ENCODE results near the gene P3H1. TPM values are rescaled to one million over a fixed set of nuclear protein-coding genes. Genes with fewer than 3 reads are reported as not detected.

The P3H1 gene
- total RNA-seq, 2 donors from 2014 or later, result 21.0 to 52.1 TPM

DNA sequence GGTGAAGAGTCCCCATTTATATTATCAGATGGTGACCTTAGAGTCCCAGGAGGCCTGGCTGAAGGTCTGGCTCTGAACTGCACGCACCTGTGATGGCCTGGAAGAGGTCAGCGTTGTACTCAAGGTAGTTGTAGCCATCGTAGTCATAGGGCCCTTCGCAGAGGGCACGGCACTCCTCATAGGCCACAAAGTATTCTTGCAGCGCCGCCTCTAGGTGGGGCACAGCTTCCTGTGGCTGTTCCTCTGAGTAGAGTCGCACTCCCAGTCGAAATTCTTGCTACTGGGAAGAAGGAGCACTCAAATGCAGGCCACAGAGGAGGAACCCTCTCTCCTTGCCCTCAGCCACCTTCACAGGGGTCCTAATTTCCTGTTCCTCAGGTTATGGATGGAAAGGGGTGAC, 7.7 kb downstream of the P3H1 start:
- Histone ChIP-seq H3K27ac (no peak overlapping the region), H3K36me3 (no peaks in the 10 kb centered on the region), H3K9me3 (no peaks in the 10 kb centered on the region), H3K27me3 (replicated peaks; ENCODE audit: insufficient read depth) (no peaks in the 10 kb centered on the region), H3K4me3 (no peak overlapping the region), H3K4me1 (replicated peaks) (no peaks in the 10 kb centered on the region)
- no peak for DNase-seq (ENCODE audit: low spot score)
- WGBS, result 73% methylated on average over 9 of the region's 9 CpGs
- TF ChIP-seq POLR2AphosphoS5 (IDR thresholded peaks at IDR 0.05) (no peak), POLR2A (IDR thresholded peaks at IDR 0.05) (no peak)
- TF ChIP-seq, protein P1, sequence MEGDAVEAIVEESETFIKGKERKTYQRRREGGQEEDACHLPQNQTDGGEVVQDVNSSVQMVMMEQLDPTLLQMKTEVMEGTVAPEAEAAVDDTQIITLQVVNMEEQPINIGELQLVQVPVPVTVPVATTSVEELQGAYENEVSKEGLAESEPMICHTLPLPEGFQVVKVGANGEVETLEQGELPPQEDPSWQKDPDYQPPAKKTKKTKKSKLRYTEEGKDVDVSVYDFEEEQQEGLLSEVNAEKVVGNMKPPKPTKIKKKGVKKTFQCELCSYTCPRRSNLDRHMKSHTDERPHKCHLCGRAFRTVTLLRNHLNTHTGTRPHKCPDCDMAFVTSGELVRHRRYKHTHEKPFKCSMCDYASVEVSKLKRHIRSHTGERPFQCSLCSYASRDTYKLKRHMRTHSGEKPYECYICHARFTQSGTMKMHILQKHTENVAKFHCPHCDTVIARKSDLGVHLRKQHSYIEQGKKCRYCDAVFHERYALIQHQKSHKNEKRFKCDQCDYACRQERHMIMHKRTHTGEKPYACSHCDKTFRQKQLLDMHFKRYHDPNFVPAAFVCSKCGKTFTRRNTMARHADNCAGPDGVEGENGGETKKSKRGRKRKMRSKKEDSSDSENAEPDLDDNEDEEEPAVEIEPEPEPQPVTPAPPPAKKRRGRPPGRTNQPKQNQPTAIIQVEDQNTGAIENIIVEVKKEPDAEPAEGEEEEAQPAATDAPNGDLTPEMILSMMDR (IDR thresholded peaks at IDR 0.05), result no peak
- intact Hi-C loops (cut with DNase I), result no loop called here

DNA sequence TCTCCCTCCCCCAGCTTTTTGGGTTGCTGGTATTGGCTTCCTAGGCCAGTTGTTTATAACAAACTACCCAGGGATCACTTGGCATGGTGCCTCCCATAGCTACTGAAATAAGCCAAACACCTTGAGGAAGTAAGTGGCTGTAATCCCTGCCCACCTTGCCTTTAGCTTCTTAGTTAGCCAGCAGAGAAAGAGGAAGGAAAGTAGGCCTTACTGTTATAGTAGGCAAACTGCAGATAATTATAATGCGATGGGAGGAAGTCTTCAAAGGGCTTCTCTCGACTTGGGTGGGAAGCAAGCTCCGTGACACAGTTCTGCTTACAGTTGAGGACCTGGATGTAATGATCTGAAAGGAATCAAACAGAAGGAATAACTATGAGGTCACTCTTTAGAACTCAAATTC, 8.2 kb downstream of the P3H1 start:
- no peaks in the 10 kb centered on the region for H3K36me3 ChIP-seq
- no peak for DNase-seq (ENCODE audit: low spot score)
- no peak overlapping the region for H3K4me3 ChIP-seq
- H3K27me3 ChIP-seq (replicated peaks; ENCODE audit: insufficient read depth), result no peaks in the 10 kb centered on the region
- TF ChIP-seq POLR2A (IDR thresholded peaks at IDR 0.05) (no peak), POLR2AphosphoS5 (IDR thresholded peaks at IDR 0.05) (no peak)
- TF ChIP-seq, protein P1 (IDR thresholded peaks at IDR 0.05), result no peak
- intact Hi-C loops (cut with DNase I), result no loop called here
- H3K9me3 ChIP-seq, result no peaks in the 10 kb centered on the region
- WGBS, result 81% methylated on average over 3 of the region's 3 CpGs
- no peaks in the 10 kb centered on the region for H3K4me1 ChIP-seq (replicated peaks)
- no peak overlapping the region for H3K27ac ChIP-seq

DNA sequence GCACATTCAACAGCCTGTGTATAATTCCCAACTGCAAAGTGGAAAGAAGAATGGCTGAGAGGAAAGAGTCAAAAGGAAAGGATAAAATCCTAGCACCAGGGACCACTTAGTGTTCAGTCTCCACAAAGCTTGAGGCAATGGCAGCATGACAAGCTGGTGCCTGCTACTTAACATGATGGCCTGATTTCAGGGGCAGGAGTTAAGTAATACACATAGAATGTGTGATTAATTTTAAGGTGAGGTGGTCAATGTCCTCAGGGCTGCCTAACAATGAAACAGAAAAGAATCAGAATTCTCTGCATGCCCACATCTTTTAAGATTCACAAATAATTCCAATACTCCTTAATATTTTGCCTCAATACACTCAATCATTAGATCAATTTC, 8.9 kb downstream of the P3H1 start:
- DNase-seq (ENCODE audit: low spot score), result no peak
- Histone ChIP-seq H3K9me3 (no peaks in the 10 kb centered on the region), H3K27me3 (replicated peaks; ENCODE audit: insufficient read depth) (no peaks in the 10 kb centered on the region), H3K27ac (no peak overlapping the region), H3K4me1 (replicated peaks) (no peaks in the 10 kb centered on the region), H3K4me3 (no peak overlapping the region), H3K36me3 (no peaks in the 10 kb centered on the region)
- TF ChIP-seq, protein P1 (IDR thresholded peaks at IDR 0.05), result no peak
- no peak for TF ChIP-seq POLR2AphosphoS5 (IDR thresholded peaks at IDR 0.05)
- TF ChIP-seq POLR2A (IDR thresholded peaks at IDR 0.05), result no peak
- intact Hi-C loops (cut with DNase I), result no loop called here

DNA sequence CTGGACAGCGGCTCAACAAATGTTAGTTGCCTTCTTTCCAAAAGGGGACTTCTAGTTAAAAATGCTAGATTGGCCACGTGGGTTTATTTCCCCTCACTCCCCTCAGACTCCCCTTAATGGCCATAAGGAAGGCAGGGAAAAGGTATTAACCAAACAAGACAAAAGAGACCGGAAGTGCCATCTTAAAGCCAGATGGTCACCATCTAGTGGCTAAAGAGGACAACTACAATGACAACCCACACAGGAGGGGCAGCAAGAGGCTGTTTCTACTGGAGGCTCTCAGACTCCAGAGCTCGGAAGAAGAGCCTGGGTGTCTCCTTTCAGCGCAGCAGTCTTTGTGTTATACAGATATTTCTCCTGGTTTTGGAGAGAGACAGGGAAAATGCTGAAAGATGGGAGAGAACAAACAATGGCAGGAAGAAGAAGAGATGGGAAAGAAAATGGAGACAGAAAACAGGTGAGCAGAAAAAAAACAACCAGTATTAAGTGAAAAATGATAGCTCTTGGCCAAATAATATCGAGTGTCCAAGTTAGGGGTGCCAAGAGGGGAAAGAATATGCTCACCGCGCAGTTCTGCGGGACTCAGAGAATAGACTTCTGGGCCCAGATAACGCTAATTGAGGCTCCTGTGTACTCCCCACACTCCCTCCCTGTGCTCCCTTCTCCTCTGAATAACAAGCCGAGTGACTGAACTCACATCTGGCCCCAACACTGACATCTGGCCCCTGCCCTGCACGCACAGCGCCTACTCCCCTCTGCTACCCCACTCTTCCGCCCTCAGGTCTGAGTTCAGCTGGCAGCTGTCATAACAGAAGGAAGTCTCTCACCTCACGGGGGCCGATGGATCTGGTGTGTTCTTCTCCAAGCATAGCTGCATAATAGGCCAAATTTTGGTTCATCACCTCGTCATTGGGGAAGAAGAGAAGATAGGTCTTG, 9.6 kb downstream of the P3H1 start:
- Histone ChIP-seq H3K9me3 (no peaks in the 10 kb centered on the region), H3K4me3 (no peak overlapping the region), H3K27me3 (replicated peaks; ENCODE audit: insufficient read depth) (no peaks in the 10 kb centered on the region), H3K36me3 (no peaks in the 10 kb centered on the region), H3K27ac (no peak overlapping the region), H3K4me1 (replicated peaks) (no peaks in the 10 kb centered on the region)
- intact Hi-C loops (cut with DNase I), result no loop called here
- DNase-seq (ENCODE audit: low spot score), result no peak
- peak; percentile 38 for TF ChIP-seq POLR2AphosphoS5 (IDR thresholded peaks at IDR 0.05)
- TF ChIP-seq POLR2A (IDR thresholded peaks at IDR 0.05), result no peak
- TF ChIP-seq, protein P1 (IDR thresholded peaks at IDR 0.05), result peak in 3 of 4 experiments; percentile 48 to 69 (median 58)
- 75% methylated on average over 17 of the region's 17 CpGs for WGBS

DNA sequence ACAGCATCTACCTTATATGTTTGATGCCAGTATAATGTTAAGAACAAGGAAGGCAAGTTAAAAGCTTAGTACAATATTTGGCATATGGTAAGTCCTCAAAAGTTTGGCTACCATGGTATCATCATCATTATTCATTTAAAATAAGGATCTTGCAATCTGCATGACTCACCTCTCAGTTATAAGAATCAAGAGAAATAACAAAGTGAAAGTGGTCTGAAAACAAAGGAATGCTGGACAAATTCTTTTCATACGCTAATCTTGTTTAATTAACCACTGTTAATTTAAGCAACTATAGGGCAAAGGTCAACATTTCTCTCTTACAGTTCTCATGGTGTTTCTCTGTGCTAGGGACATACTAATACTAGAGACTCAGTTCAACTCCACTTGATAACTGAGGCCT, 13.8 kb downstream of the P3H1 start:
- intact Hi-C loops (cut with DNase I), result no loop called here
- 97% methylated on average over 1 of the region's 1 CpG for WGBS

More for the DNA sequence above, 13.8 kb downstream of the P3H1 start:
- no peaks in the 10 kb centered on the region for H3K27me3 ChIP-seq (replicated peaks; ENCODE audit: insufficient read depth)
- DNase-seq (ENCODE audit: low spot score), result no peak
- no peaks in the 10 kb centered on the region for H3K4me1 ChIP-seq (replicated peaks)
- no peaks in the 10 kb centered on the region for H3K36me3 ChIP-seq
- TF ChIP-seq, protein P1 (IDR thresholded peaks at IDR 0.05), result no peak
- TF ChIP-seq POLR2A (IDR thresholded peaks at IDR 0.05) (no peak), POLR2AphosphoS5 (IDR thresholded peaks at IDR 0.05) (no peak)
- no peak overlapping the region for H3K27ac ChIP-seq
- no peak overlapping the region for H3K4me3 ChIP-seq
- H3K9me3 ChIP-seq, result no peaks in the 10 kb centered on the region

Data from prostate gland (tissue), 2 donors.